Caco-2 (cell line): ENCODE measurements around the gene TNFRSF21. TPM values are rescaled to one million over a fixed set of nuclear protein-coding genes. Genes with fewer than 3 reads are reported as not detected.

ENCODE experiments used
- BruUV-seq: library from RNA; stranded (reverse); fragments of 400-500 nt; replicated peaks from 2 replicates; lab custom pipeline; 2021; lab: Mats Ljungman, UMichigan
- CTCF ChIA-PET: fragments of 300-600 bp; sonication (Branson Sonifier 250); formaldehyde crosslinking; loops from one replicate; lab custom pipeline; 2022; ENCODE audit warnings: antibody characterized with exemption; lab: Charles Lee
- POLR2A ChIA-PET: fragments of 300-600 bp; sonication (Branson Sonifier 250); formaldehyde crosslinking; loops from one replicate; lab custom pipeline; 2022; ENCODE audit warnings: antibody characterized with exemption; lab: Charles Lee
- DNase-seq, 2 experiments: peaks; one replicate each; pipeline versions ENCODE4 v3.0.0 to v3.0.0-alpha.2; 2020 to 2022
- H3K27me3 ChIP-seq: replicated peaks from 2 replicates; pipeline ENCODE4 v1.6.0; 2011; ENCODE audit warnings: low read length; ENCODE audit not compliant: control insufficient read depth, insufficient read depth
- H3K36me3 ChIP-seq: 2 replicates; pipeline ENCODE4 v1.5.1; 2011; ENCODE audit warnings: low read length; ENCODE audit not compliant: control insufficient read depth, insufficient read depth
- H3K4me1 ChIP-seq: fragments of 250-450 bp; sonication (Bioruptor Pico); 2 replicates; pipeline ENCODE4 v1.5.1; 2020; ENCODE audit warnings: mild to moderate bottlenecking
- H3K4me3 ChIP-seq: 2 replicates; pipeline ENCODE4 v1.5.1; 2011; ENCODE audit warnings: low read depth, mild to moderate bottlenecking, control low read depth, low read length
- H3K9me3 ChIP-seq: fragments of 250-450 bp; sonication (Bioruptor Pico); 2 replicates; pipeline ENCODE4 v1.5.1; 2020; ENCODE audit warnings: mild to moderate bottlenecking, moderate library complexity
- H3K27ac Mint-ChIP-seq: one replicate; pipeline ENCODE4 v1.8.0; 2022; ENCODE audit warnings: mixed read lengths; ENCODE audit not compliant: unreplicated experiment
- H3K27me3 Mint-ChIP-seq: one replicate; pipeline ENCODE4 v1.8.0; 2022; ENCODE audit warnings: mixed read lengths; ENCODE audit not compliant: insufficient read depth, unreplicated experiment
- H3K36me3 Mint-ChIP-seq: one replicate; pipeline ENCODE4 v1.8.0; 2022; ENCODE audit warnings: mild to moderate bottlenecking, mixed read lengths; ENCODE audit not compliant: insufficient read depth, unreplicated experiment
- H3K4me1 Mint-ChIP-seq: one replicate; pipeline ENCODE4 v1.8.0; 2022; ENCODE audit warnings: low read depth, mixed read lengths; ENCODE audit not compliant: unreplicated experiment
- H3K4me3 Mint-ChIP-seq: one replicate; pipeline ENCODE4 v1.8.0; 2022; ENCODE audit warnings: mild to moderate bottlenecking, moderate library complexity, mixed read lengths; ENCODE audit not compliant: unreplicated experiment
- H3K9me3 Mint-ChIP-seq: one replicate; pipeline ENCODE4 v1.8.0; 2022; ENCODE audit warnings: mixed read lengths; ENCODE audit not compliant: unreplicated experiment
- CTCF ChIP-seq, 2 experiments: fragments of 200-600 bp in 1 of 2; IDR thresholded peaks; 1 replicate in 1 of 2; 2 replicates in 1 of 2; pipeline versions ENCODE4 v1.5.1 to v1.8.0; 2011 to 2022; ENCODE audit warnings: antibody characterized with exemption in 1 of 2, control low read depth in 1 of 2, inconsistent platforms in 1 of 2, low read depth in 1 of 2, low read length in 1 of 2, mild to moderate bottlenecking in 1 of 2, moderate library complexity in 1 of 2; ENCODE audit not compliant: insufficient read depth in 1 of 2, severe bottlenecking in 1 of 2, unreplicated experiment in 1 of 2
- intact Hi-C: fragments of 100-400 bp; cut with micrococcal nuclease; formaldehyde crosslinking; loops from one replicate; pipeline ENCODE4 v1.10.0; 2022; ENCODE audit not compliant: unreplicated experiment
- total RNA-seq: library from RNA; stranded (reverse); gene quantifications from 2 replicates; pipeline ENCODE4 v1.2.3, GENCODE V29; 2022

TNFRSF21 gene
- total RNA-seq, 1 experiment from 2014 or later: 60.8 TPM

- POLR2A ChIA-PET: no interaction called here
- CTCF ChIA-PET: interaction anchor here (0.6 kb wide), 1 partner anchor 211 kb away, joined by 4 read pairs; no protein-coding TSS in a partner anchor
- H3K27ac Mint-ChIP-seq: no peak overlapping the region
- H3K4me1 ChIP-seq: no peaks in the 10 kb centered on the region
- intact Hi-C loops: no loop called here
- H3K27me3 Mint-ChIP-seq: no peaks in the 10 kb centered on the region
- H3K4me1 Mint-ChIP-seq: peaks cover 8% of the 10 kb centered on the region
- no peak for TF ChIP-seq CTCF (IDR thresholded peaks at IDR 0.05; ENCODE audit: insufficient read depth in 1 of 2, low read depth in 1 of 2, low read length in 1 of 2, severe bottlenecking in 1 of 2, unreplicated experiment in 1 of 2)
- DNase-seq: no peak
- H3K36me3 ChIP-seq: no peaks in the 10 kb centered on the region
- H3K4me3 ChIP-seq: no peak overlapping the region
- H3K9me3 Mint-ChIP-seq: no peaks in the 10 kb centered on the region
- no peaks in the 10 kb centered on the region for H3K36me3 Mint-ChIP-seq
- H3K4me3 Mint-ChIP-seq: no peak overlapping the region
- no peaks in the 10 kb centered on the region for H3K27me3 ChIP-seq
- no TSS peak for BruUV-seq
- no peaks in the 10 kb centered on the region for H3K9me3 ChIP-seq
Measured at GRCh38 chr6:47348316-47348863, 38.7 kb upstream of the TNFRSF21 start.

- intact Hi-C loops: no loop called here
- TF ChIP-seq CTCF (IDR thresholded peaks at IDR 0.05; ENCODE audit: insufficient read depth in 1 of 2, low read depth in 1 of 2, low read length in 1 of 2, severe bottlenecking in 1 of 2, unreplicated experiment in 1 of 2): no peak
- H3K4me1 Mint-ChIP-seq: peaks cover 15% of the 10 kb centered on the region
- CTCF ChIA-PET: no interaction called here
- H3K27me3 Mint-ChIP-seq: no peaks in the 10 kb centered on the region
- no peak overlapping the region for H3K4me3 Mint-ChIP-seq
- no peaks in the 10 kb centered on the region for H3K4me1 ChIP-seq
- no TSS peak for BruUV-seq
- no peak for DNase-seq
- H3K9me3 Mint-ChIP-seq: no peaks in the 10 kb centered on the region
- no peak overlapping the region for H3K27ac Mint-ChIP-seq
- POLR2A ChIA-PET: interaction anchor here (0.6 kb wide), 1 partner anchor 57 kb away, joined by 4 read pairs; no protein-coding TSS in a partner anchor
- no peaks in the 10 kb centered on the region for H3K27me3 ChIP-seq
- H3K4me3 ChIP-seq: no peak overlapping the region
- no peaks in the 10 kb centered on the region for H3K36me3 Mint-ChIP-seq
- no peaks in the 10 kb centered on the region for H3K36me3 ChIP-seq
- H3K9me3 ChIP-seq: no peaks in the 10 kb centered on the region
Measured at GRCh38 chr6:47345761-47346160, 36.1 kb upstream of the TNFRSF21 start.

GRCh38 chr6:47344022-47344421 lies 34.3 kb upstream of the TNFRSF21 start:
- Mint-ChIP-seq H3K27me3 (no peaks in the 10 kb centered on the region), H3K27ac (no peak overlapping the region), H3K36me3 (no peaks in the 10 kb centered on the region), H3K4me3 (no peak overlapping the region), H3K4me1 (peaks cover 19% of the 10 kb centered on the region), H3K9me3 (no peaks in the 10 kb centered on the region)
- no peak for DNase-seq
- no TSS peak for BruUV-seq
- no peaks in the 10 kb centered on the region for H3K9me3 ChIP-seq
- H3K4me3 ChIP-seq: no peak overlapping the region
- no peaks in the 10 kb centered on the region for H3K27me3 ChIP-seq
- H3K36me3 ChIP-seq: no peaks in the 10 kb centered on the region
- intact Hi-C loops: no loop called here
- ChIA-PET CTCF (no interaction called here), POLR2A (no interaction called here)
- H3K4me1 ChIP-seq: no peaks in the 10 kb centered on the region
- TF ChIP-seq CTCF (IDR thresholded peaks at IDR 0.05; ENCODE audit: insufficient read depth in 1 of 2, low read depth in 1 of 2, low read length in 1 of 2, severe bottlenecking in 1 of 2, unreplicated experiment in 1 of 2): no peak
